Skin of body (tissue), 3 donors: Measurements from ENCODE around the gene DPPA2. TPM values are rescaled to one million over a fixed set of nuclear protein-coding genes. Genes with fewer than 3 reads are reported as not detected.

ENCODE experiments used
- DNase-seq: peaks from one replicate; lab custom pipeline; 2025; lab: John Stamatoyannopoulos, UW
- small RNA-seq: library from RNA; depleted of rRNA; stranded (forward); fragments of <200 nt; gene quantifications from one replicate; pipeline ENCODE3, GENCODE V24; 2014; ENCODE audit warnings: low replicate concordance
- total RNA-seq: library from RNA; depleted of rRNA; stranded (reverse); fragments of >200 nt; gene quantifications from one replicate; pipeline ENCODE4 v1.2.3, GENCODE V29; 2014

Gene DPPA2
- total RNA-seq, 1 donor from 2014 or later = not detected

DNA sequence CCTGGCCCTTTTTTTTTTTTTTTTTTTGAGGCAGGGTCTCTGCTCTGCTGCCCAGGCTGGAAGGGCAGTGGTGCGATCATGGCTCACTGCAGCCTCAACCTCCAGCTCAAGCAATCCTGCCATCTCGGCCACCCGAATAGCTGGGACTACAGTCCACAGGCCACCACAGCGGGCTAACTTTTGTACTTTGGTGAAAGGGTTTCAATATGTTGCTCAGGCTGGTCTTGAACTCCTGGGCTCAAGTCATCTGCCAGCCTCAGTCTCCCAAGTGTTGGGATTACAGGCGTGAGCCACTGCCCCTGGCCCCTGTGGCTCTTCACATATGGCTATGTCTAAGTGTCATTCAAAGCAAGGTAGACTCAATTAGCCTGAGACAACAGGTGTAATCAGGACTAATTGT is 8.8 kb upstream of the DPPA2 start:
- DNase-seq = no peak

DNA sequence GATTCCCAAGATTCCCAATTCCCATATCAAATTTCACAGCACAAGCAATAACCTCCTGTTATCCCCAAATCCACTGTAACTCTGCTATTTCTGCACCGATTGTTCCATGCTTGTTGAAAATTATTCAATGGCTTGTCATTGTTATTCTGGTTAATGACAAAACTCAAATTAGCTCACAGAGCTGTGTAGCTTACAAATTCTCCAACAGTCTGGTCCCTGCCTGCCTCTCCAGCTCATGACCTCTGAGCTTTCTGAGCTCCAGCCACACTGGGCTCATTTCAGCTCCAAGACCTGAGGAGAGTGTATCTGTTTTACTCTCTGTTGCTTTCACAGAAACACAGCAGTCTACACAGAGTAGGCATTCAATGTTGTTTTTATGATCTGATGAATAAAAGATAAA is 3.3 kb downstream of the DPPA2 start:
- no peak for DNase-seq

GRCh38 chr3:109297496-109297895 is 18.8 kb downstream of the DPPA2 start:
- no peak for DNase-seq

- DNase-seq = no peak
These were observed 32.2 kb downstream of the DPPA2 start for GRCh38 chr3:109284071-109284470.

GRCh38 chr3:109278546-109278945 is 37.8 kb downstream of the DPPA2 start:
- no peak for DNase-seq

DNA sequence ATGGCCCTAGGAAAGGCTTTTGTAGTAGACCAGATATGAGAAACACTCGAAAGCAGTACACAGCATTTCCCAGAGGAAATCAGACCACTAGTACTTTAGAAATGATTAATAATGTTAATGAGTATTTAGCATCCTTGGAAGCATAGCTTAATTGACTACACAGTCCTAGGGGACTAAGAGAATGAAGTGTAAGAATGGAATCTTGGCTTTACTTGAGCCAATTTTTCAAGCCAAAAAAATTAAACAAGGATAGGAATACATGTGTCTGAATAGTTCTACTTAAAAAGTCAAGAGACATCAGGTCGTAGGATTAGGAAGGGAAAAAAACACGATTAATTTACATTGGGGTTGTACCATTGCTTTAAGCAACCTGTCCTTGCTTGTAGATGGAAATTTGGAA is 38.2 kb downstream of the DPPA2 start:
- no peak for DNase-seq

GRCh38 chr3:109275702-109276293 is 40.5 kb downstream of the DPPA2 start:
- DNase-seq = peak; percentile 1

DNA sequence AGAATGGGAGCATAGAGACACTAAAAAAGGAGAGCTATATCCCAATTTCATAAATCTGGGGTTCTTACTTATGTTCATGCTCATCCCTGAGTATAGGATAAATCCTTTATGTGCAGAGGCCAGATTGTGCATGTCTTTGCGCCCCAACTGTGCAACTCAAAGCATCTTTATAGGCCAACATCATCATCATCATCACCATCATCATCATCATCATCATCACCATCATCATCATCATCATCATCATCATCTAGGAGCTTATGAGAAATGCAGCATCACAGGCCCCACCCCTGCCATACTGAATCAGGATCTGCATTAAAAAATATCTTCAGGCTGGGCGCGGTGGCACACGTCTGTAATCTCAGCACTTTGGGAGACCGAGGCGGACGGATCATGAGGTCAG is 45.5 kb downstream of the DPPA2 start:
- DNase-seq = no peak

- no peak for DNase-seq
These were observed 46.6 kb downstream of the DPPA2 start for GRCh38 chr3:109269577-109270275.

DNA sequence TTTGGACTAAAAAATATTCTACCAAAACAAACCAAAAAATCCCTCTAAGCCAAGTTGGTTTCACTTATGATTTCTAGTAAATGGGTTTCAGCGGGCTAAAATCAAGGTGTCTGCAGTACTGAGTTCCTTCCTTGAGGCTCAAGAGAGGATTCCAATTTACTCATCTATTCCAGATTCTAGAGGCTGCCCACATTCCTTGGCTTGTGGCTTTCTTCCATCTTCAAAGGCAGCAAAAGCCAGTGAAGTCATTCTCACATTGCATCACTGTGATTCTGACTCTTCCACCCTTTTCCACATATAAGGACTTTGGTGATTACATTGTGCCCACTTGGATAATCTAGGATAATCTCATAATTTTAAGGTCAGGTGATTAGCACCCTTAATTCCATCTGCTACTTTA is 48.1 kb downstream of the DPPA2 start:
- no peak for DNase-seq

DNA sequence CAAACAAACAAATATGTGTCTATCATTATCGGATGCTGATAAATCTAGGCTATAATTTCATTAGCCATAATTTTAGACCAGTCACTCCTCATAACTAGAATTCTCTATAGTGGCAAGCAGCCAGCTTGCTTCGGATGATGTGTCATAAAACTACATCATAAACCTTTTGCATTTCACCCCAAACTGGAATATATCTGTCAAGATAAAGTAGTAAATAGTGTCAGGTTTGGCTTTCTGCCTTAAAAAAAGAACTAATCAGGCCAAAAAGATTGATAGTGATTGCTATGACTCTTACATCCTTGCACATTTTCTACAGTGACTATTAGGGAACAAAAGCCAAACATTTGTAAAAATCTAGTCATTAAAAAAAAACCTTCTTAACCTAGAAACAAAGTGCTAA is 51.0 kb downstream of the DPPA2 start:
- DNase-seq = no peak

GRCh38 chr3:109257269-109257668 is 59.0 kb downstream of the DPPA2 start:
- DNase-seq = peak; percentile 74

GRCh38 chr3:109254770-109255169 is 61.5 kb downstream of the DPPA2 start:
- no peak for DNase-seq

DNA sequence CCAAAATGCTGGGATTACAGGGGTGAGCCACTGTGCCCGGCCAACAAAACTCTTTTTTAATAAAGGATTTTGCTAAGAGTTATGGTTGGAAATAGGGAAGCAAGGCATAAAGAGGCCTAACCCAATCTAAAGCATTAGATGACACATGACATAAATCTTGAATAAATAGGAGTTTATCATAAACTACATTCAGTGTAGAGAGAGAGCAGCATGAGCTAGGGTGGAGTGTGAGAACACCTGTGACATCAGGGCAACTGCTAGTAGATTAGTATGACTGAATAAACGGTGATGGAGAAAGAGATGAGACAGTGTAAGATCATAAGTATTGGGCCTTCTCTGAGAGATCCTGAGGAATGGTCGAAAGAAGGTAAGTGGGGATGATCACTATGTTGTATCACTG is 63.7 kb downstream of the DPPA2 start:
- DNase-seq = no peak

Small RNAs within 50 kb of the gene (small RNA-seq; reads per million reads assigned to genes)
- not detected for gene AC124945.1
- not detected for gene RF00017

Other genes starting within 250 kb of the DPPA2 start
- gene MORC1, start 198.4 kb downstream of the DPPA2 start, total RNA-seq = not detected
- not detected for gene C3orf85, start 179.8 kb downstream of the DPPA2 start, total RNA-seq
- 1.5 TPM for gene DPPA4, start 21.0 kb upstream of the DPPA2 start, total RNA-seq